HL-60/S4 treated with phorbol 12-myristate 13-acetate at 8.2 ng/mL for 4 days and 3 days (cell line): ENCODE results near the gene FAM184A.

Experiments used
- in situ Hi-C: fragments of 300-500 bp; cut with MboI; formaldehyde crosslinking; loops from 2 replicates; pipeline ENCODE4 v1.15.0; 2022; ENCODE audit warnings: low sequenced_read_pairs

FAM184A gene

DNA sequence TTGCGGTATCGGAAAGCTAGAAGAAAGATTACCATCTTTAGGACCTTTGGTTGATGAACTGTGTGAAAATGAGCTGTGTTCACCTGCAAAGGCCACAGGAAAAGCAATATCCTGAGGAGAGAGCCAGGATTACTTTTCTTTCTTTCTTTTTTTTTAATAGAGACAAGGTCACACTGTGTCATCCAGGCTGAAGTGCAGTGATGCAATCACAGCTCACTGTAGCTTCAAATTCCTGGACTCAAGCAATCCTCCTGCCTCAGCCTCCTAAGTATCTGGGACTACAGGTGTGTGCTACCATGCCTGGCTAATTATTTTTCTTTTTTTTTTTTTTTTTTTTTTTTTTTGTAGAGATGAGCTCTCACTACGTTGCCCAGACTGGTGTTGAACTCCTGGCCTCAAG is 17.2 kb downstream of the FAM184A start:
- in situ Hi-C loops = no loop called here

- in situ Hi-C loops = no loop called here
These were observed 18.1 kb downstream of the FAM184A start for GRCh38 chr6:119060255-119060907.

- in situ Hi-C loops = no loop called here
These were observed 23.4 kb downstream of the FAM184A start for GRCh38 chr6:119055069-119055468.

GRCh38 chr6:119052987-119053386 is 25.5 kb downstream of the FAM184A start:
- in situ Hi-C loops = no loop called here

- in situ Hi-C loops = no loop called here
These were observed 26.1 kb downstream of the FAM184A start for GRCh38 chr6:119052292-119052889.

GRCh38 chr6:119044255-119044654 is 34.2 kb downstream of the FAM184A start:
- in situ Hi-C loops = no loop called here

- in situ Hi-C loops = no loop called here
These were observed 34.7 kb downstream of the FAM184A start for GRCh38 chr6:119043783-119044182.

DNA sequence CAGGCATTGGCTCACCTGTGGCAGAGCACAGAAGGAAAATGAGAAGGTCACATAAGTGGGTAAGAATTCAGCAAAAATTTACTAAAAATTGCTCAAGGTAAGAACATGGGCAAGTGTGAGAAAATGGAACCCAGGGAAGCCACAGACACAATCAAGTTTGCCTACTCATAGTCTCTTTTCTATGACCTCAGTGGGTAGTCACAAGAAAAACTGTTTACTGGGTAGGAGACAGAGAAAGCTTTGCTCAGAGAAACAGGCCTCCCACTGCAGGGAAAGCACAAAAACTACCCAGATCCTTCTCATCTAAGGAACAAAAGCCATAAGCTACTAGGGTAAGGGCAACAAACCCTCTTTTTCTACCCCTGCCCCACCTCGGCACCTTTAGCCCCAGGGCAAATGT is 35.2 kb downstream of the FAM184A start:
- in situ Hi-C loops = no loop called here

GRCh38 chr6:119040636-119041035 is 37.8 kb downstream of the FAM184A start:
- in situ Hi-C loops = no loop called here

DNA sequence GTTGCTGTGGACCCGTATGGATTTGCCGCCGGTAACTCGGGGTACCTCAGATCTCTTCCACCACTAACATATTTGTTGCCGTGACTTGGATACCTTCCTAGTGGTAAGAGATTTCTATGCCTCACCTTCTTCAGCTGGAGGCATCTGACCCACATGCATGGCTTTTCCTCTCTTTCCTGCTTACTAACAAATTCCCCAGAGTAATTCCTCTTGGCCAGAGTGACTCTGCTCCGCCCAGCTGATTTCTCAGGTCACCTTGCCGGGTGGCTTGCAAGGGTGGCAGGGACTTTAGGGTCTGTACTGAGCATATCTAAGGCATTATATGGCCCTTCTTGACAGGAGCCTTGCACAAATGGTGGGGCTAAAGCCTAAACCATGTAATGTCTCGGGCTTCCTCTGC is 38.2 kb downstream of the FAM184A start:
- in situ Hi-C loops = no loop called here

DNA sequence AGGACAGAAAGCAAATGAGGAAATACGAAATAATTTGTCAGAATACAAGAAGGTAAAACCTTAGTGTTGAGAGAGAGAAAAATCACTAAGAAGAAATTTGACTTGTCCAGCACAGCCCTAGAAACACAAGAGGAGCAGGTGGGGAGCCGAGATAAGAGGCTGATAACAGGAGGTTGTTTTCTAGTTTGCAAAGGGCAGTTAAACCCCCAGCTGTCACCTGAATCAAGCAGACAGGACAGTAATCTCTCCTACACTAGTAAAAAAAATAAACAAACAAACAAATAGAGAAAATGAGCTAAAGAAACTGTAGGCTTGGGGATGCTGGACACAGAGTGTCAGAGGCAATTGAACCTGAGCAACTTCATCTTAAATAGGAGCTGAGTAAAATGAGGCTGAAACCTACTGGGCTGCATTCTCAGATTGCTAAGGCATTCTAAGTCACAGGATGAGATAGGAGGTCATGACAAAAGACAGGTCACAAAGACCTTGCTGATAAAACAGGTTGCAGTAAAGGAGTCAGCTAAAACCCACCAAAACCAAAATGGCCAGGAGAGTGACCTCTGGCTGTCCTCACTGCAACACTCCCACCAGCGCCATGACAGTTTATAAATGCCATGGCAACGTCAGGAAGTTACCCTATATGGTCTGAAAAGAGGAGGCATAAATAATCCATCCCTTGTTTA is 40.4 kb downstream of the FAM184A start:
- in situ Hi-C loops = no loop called here

- in situ Hi-C loops = no loop called here
These were observed 41.2 kb downstream of the FAM184A start for GRCh38 chr6:119037264-119037663.

DNA sequence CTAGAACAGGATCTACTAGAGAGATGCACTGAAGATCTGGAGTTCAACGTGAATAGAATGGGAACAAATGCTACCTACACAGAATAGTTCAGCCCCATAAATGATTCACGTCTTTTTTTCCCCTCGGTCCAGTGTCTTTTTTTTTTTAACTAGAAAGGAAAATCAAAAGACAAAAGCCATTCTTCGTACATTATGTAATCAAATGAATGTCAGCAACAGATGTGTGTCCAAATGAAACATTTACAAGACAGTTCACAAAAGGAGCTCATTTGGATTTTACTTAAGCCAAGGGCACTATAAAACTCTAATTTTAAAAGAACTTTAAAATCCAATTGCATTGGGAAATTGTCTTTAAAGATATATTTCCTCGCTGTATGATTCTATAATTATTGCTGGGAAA is 42.4 kb downstream of the FAM184A start:
- in situ Hi-C loops = no loop called here

GRCh38 chr6:119035459-119035858 is 43.0 kb downstream of the FAM184A start:
- in situ Hi-C loops = no loop called here

DNA sequence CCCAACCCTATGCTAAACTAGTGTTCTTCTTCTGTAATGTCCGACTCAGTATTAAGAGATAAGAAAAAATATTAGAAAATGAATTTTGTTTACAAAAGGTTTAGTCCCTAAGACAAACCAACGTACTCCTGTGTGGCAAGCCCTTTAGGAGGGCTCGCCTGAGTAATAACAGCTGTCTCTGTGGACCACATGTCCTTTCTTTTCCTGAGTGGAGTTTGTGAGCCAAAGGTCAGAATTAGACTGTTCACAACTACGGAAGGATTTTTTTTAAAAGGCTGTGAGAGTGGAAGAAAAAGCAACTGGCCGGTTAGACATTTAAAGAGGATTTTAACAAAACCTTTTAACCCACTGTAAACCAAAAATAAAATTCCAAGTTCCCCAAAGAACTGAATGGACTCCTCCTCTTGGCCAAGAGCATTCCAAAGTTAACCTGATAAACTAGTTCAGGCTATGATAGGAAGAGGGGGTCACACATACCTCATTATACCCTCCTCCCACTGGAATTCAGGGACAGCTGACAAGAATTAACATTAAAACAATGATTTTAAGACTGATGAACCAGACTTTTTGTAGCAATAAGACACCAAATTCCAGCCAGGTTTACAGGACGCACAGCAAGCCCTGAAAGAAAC is 43.5 kb downstream of the FAM184A start:
- in situ Hi-C loops = no loop called here

GRCh38 chr6:119032428-119032827 is 46.0 kb downstream of the FAM184A start:
- in situ Hi-C loops = no loop called here

DNA sequence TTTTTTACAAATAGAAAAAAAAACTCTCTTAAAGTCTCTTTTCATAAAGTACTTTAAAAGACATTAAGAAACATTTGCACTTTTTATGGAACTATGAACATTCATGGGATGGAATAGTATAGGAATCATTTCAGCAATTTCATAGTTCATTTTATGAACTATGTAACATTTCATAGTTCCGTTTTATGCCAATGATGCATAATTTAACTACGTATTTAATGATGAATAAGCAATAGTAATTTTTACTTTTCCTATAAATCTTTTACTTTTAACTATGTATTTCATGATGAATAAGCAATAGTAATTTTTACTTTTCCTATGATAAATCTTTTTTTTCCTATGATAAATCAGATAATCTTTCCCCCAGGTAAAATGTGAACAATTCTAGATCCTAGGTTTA is 47.7 kb downstream of the FAM184A start:
- in situ Hi-C loops = no loop called here

DNA sequence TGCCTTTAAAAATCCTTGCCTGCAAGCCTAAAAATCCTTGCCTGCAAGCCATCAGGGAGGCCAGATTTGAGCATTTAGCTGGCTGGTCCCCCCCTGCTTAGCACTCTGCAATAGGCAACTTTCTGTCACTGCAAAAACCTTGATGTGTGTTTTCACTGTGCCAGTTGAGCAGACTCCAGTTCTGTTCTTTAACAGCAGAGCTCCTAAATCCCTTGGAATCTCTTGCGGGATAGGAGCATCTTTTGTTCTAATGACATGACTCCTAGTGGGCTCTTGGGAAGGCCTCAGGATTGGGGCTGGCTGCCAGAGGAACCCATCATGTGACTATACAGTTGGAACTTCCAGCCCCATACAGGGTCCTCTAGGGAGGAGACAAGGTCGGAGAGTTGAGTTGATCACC is 50.4 kb downstream of the FAM184A start:
- in situ Hi-C loops = no loop called here

- in situ Hi-C loops = no loop called here
These were observed 51.0 kb downstream of the FAM184A start for GRCh38 chr6:119027465-119027864.

DNA sequence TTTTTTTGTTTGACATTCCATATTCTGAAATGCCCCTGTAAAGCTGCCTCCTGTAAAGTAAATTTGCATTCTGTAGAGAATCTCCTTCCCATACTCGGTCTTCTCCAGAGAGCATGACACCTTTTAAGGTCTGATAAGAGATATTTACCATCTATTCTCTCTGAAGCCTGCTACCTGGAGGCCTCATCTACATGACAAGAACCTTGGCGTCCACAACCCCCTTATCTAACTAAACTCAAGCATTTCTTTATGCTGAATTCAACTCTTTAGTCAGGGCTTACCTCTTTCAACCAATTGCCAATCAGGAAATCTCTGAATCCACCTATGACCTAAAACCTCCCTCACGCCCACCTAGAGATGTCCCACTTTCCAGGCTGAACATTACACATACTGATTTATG is 51.6 kb downstream of the FAM184A start:
- in situ Hi-C loops = no loop called here

- in situ Hi-C loops = no loop called here
These were observed 52.7 kb downstream of the FAM184A start for GRCh38 chr6:119025793-119026192.

DNA sequence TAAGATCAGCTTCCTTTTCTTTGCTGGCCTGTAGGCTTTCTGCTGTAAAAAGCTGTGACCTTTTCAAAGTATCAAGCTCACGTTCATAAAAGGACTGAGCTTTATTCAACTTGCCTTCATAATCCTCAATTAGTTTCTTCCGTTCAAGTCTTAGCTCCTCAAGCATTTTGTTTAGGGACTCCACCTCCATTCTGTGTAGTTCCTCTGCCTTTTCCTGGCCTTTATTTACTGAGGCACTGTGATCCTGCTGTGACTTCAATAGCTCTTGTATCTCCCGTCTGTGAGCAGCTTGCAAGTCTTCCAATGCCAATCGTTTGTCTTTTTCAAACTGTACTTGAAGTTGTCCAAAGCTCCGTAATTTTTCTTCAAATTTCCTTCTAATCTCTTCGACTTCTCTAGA is 54.4 kb downstream of the FAM184A start:
- in situ Hi-C loops = no loop called here
